ENCODE data around the gene CA10.

CA10 gene

GRCh38 chr17:52158450-52159042, at the start of gene CA10:
CA10 (minus strand) TSS chr17:52158714.
- no peak for DNase-seq (ENCODE audit: low read depth in 2 of 2)

- no peak for DNase-seq (ENCODE audit: low read depth in 2 of 2)
Measured at GRCh38 chr17:52207796-52208195, 49.3 kb upstream of the CA10 start.

- no peak for DNase-seq (ENCODE audit: low read depth in 2 of 2)
Measured at GRCh38 chr17:52202520-52203080, 44.1 kb upstream of the CA10 start.

- no peak for DNase-seq (ENCODE audit: low read depth in 2 of 2)
Measured at GRCh38 chr17:52201767-52202519, 43.4 kb upstream of the CA10 start.

GRCh38 chr17:52191491-52191890, 33.0 kb upstream of the CA10 start:
- no peak for DNase-seq (ENCODE audit: low read depth in 2 of 2)

- no peak for DNase-seq (ENCODE audit: low read depth in 2 of 2)
Measured at GRCh38 chr17:52181782-52182181, 23.3 kb upstream of the CA10 start.

GRCh38 chr17:52178012-52178411, 19.5 kb upstream of the CA10 start:
- no peak for DNase-seq (ENCODE audit: low read depth in 2 of 2)

GRCh38 chr17:52170963-52171572, 12.6 kb upstream of the CA10 start:
- DNase-seq (ENCODE audit: low read depth in 2 of 2), result no peak

- no peak for DNase-seq (ENCODE audit: low read depth in 2 of 2)
Measured at GRCh38 chr17:52160136-52160567, 1.6 kb upstream of the CA10 start.

- DNase-seq (ENCODE audit: low read depth in 2 of 2), result no peak
Measured at GRCh38 chr17:52159246-52160135, 977 bp upstream of the CA10 start.

- DNase-seq (ENCODE audit: low read depth in 2 of 2), result no peak
Measured at GRCh38 chr17:52157603-52158449, 688 bp downstream of the CA10 start.

- no peak for DNase-seq (ENCODE audit: low read depth in 2 of 2)
Measured at GRCh38 chr17:52156576-52157570, 1.6 kb downstream of the CA10 start.

- DNase-seq (ENCODE audit: low read depth in 2 of 2), result no peak
Measured at GRCh38 chr17:52155301-52155700, 3.2 kb downstream of the CA10 start.

GRCh38 chr17:52154466-52154865, 4.0 kb downstream of the CA10 start:
- DNase-seq (ENCODE audit: low read depth in 2 of 2), result no peak

GRCh38 chr17:52150935-52151334, 7.6 kb downstream of the CA10 start:
- no peak for DNase-seq (ENCODE audit: low read depth in 2 of 2)

- DNase-seq (ENCODE audit: low read depth in 2 of 2), result no peak
Measured at GRCh38 chr17:52149626-52150025, 8.9 kb downstream of the CA10 start.

- DNase-seq (ENCODE audit: low read depth in 2 of 2), result no peak
Measured at GRCh38 chr17:52148969-52149351, 9.6 kb downstream of the CA10 start.

- no peak for DNase-seq (ENCODE audit: low read depth in 2 of 2)
Measured at GRCh38 chr17:52148288-52148968, 10.1 kb downstream of the CA10 start.

- DNase-seq (ENCODE audit: low read depth in 2 of 2), result no peak
Measured at GRCh38 chr17:52147872-52148271, 10.6 kb downstream of the CA10 start.
